Measurements from ENCODE around the gene PRR9. TPM values are rescaled to one million over a fixed set of nuclear protein-coding genes. Genes with fewer than 3 reads are reported as not detected.
"Not testable (repeated sequence)": the region's sequence is repeated elsewhere in the genome, so short reads cannot be mapped to it uniquely, and the experiment has no call there.

Gene PRR9
- total RNA-seq, 2 donors from 2014 or later: not detected

GRCh38 chr1:153217744-153218416 is 496 bp downstream of the PRR9 start:
- no peaks in the 10 kb centered on the region for H3K36me3 ChIP-seq
- no peak for DNase-seq
- H3K9me3 ChIP-seq: no peaks in the 10 kb centered on the region
- H3K4me1 ChIP-seq: no peaks in the 10 kb centered on the region
- TF ChIP-seq CTCF (IDR thresholded peaks at IDR 0.05): no peak
- H3K27me3 ChIP-seq: no peaks in the 10 kb centered on the region
- H3K27ac ChIP-seq: no peak overlapping the region
- H3K9ac ChIP-seq (ENCODE audit: low read depth in 2 of 2, low read length in 2 of 2): no peak overlapping the region
- H3K4me3 ChIP-seq: no peak overlapping the region
- intact Hi-C loops (cut with DNase I): no loop called here

- no peaks in the 10 kb centered on the region for H3K36me3 ChIP-seq
- no peaks in the 10 kb centered on the region for H3K9me3 ChIP-seq
- no peak for TF ChIP-seq CTCF (IDR thresholded peaks at IDR 0.05)
- intact Hi-C loops (cut with DNase I): loop anchor here (10.0 kb wide), 1 partner anchor 346 kb away; the partner anchor contains the start of gene SMCP
- DNase-seq: no peak
- H3K27ac ChIP-seq: no peak overlapping the region
- H3K27me3 ChIP-seq: no peaks in the 10 kb centered on the region
- H3K4me3 ChIP-seq: no peak overlapping the region
- no peaks in the 10 kb centered on the region for H3K4me1 ChIP-seq
- no peak overlapping the region for H3K9ac ChIP-seq (ENCODE audit: low read depth in 2 of 2, low read length in 2 of 2)
Observed at GRCh38 chr1:153220606-153221303, 3.4 kb downstream of the PRR9 start.

GRCh38 chr1:153223040-153223891 is 5.9 kb downstream of the PRR9 start:
- intact Hi-C loops (cut with DNase I): loop anchor here (10.0 kb wide), 1 partner anchor 348 kb away; the partner anchor contains the start of gene SMCP
- TF ChIP-seq CTCF (IDR thresholded peaks at IDR 0.05): peak; percentile 69
- not testable (repeated sequence) for H3K27ac ChIP-seq; H3K27me3 ChIP-seq; H3K4me1 ChIP-seq; H3K36me3 ChIP-seq; H3K9me3 ChIP-seq; H3K9ac ChIP-seq (ENCODE audit: low read depth in 2 of 2, low read length in 2 of 2); H3K4me3 ChIP-seq
- peak; percentile 65 for DNase-seq

- Histone ChIP-seq H3K36me3 (no peaks in the 10 kb centered on the region), H3K4me1 (peaks cover 4% of the 10 kb centered on the region), H3K27me3 (no peaks in the 10 kb centered on the region), H3K9me3 (no peaks in the 10 kb centered on the region), H3K9ac (ENCODE audit: low read depth in 2 of 2, low read length in 2 of 2) (no peak overlapping the region), H3K27ac (no peak overlapping the region), H3K4me3 (no peak overlapping the region)
- TF ChIP-seq CTCF (IDR thresholded peaks at IDR 0.05): no peak
- DNase-seq: no peak
- intact Hi-C loops (cut with DNase I): loop anchor here (10.0 kb wide), 1 partner anchor 353 kb away; the partner anchor contains the start of gene SMCP
Observed at GRCh38 chr1:153227810-153228209, 10.4 kb downstream of the PRR9 start.

GRCh38 chr1:153228491-153228890 is 11.1 kb downstream of the PRR9 start:
- Histone ChIP-seq H3K27me3 (no peaks in the 10 kb centered on the region), H3K27ac (no peak overlapping the region), H3K4me1 (peaks cover 4% of the 10 kb centered on the region), H3K36me3 (no peaks in the 10 kb centered on the region), H3K9me3 (no peaks in the 10 kb centered on the region), H3K4me3 (no peak overlapping the region), H3K9ac (ENCODE audit: low read depth in 2 of 2, low read length in 2 of 2) (no peak overlapping the region)
- no peak for TF ChIP-seq CTCF (IDR thresholded peaks at IDR 0.05)
- DNase-seq: no peak
- intact Hi-C loops (cut with DNase I): loop anchor here (10.0 kb wide), 1 partner anchor 354 kb away; the partner anchor contains the start of gene SMCP

Measured in colonic mucosa (tissue), 4 donors.